Activated CD8-positive, alpha-beta T cell treated with anti-CD3 and anti-CD28 coated beads, Interleukin-2, amount 10 ng/mL, durations not matched to agents 7 days and 5 days (primary cell): ENCODE data around the gene C2orf81. TPM values are rescaled to one million over a fixed set of nuclear protein-coding genes. Genes with fewer than 3 reads are reported as not detected.
A peak's percentile ranks its signal among the peaks of the same experiment; 100 is the strongest.

ENCODE experiments used
- ATAC-seq: fragments of 150-1000 bp; cut with Tn5 transposase; one replicate; pipeline ENCODE4 v1.10.0; 2021; ENCODE audit warnings: moderate library complexity
- CTCF ChIA-PET: fragments of 350-600 bp; sonication (Branson Sonifier 250); formaldehyde crosslinking; loops from one replicate; lab custom pipeline; 2021; ENCODE audit warnings: antibody characterized with exemption; lab: Charles Lee
- POLR2A ChIA-PET: fragments of 350-600 bp; sonication (Branson Sonifier 250); formaldehyde crosslinking; loops from one replicate; lab custom pipeline; 2021; ENCODE audit warnings: antibody characterized with exemption; lab: Charles Lee
- DNase-seq: peaks from one replicate; pipeline ENCODE4 v3.0.0-alpha.2; 2020
- H3K27ac Mint-ChIP-seq: one replicate; pipeline ENCODE4 v1.8.0; 2021; ENCODE audit warnings: mild to moderate bottlenecking, mixed read lengths
- H3K27me3 Mint-ChIP-seq: one replicate; pipeline ENCODE4 v1.8.0; 2021; ENCODE audit warnings: low read depth, mixed read lengths
- H3K36me3 Mint-ChIP-seq: one replicate; pipeline ENCODE4 v1.8.0; 2021; ENCODE audit warnings: low read depth, mixed read lengths
- H3K4me1 Mint-ChIP-seq: one replicate; pipeline ENCODE4 v1.8.0; 2021; ENCODE audit warnings: low read depth, mixed read lengths
- H3K4me3 Mint-ChIP-seq: one replicate; pipeline ENCODE4 v1.8.0; 2021; ENCODE audit warnings: mild to moderate bottlenecking, mixed read lengths
- H3K9me3 Mint-ChIP-seq: one replicate; pipeline ENCODE4 v1.8.0; 2022; ENCODE audit warnings: mixed read lengths; ENCODE audit not compliant: insufficient read depth
- total RNA-seq, 2 experiments: library from RNA; stranded (reverse); gene quantifications; one replicate each; pipeline ENCODE4 v1.2.3, GENCODE V29; 2021

Gene C2orf81
- total RNA-seq, 2 experiments from 2014 or later = 1.5 TPM

- Mint-ChIP-seq H3K9me3 (no peaks in the 10 kb centered on the region), H3K27ac (no peak overlapping the region), H3K36me3 (peaks cover 3% of the 10 kb centered on the region), H3K4me1 (peaks cover 25% of the 10 kb centered on the region), H3K27me3 (no peaks in the 10 kb centered on the region), H3K4me3 (no peak overlapping the region)
- CTCF ChIA-PET = no interaction called here
- ATAC-seq = no peak
- POLR2A ChIA-PET = no interaction called here
- no peak for DNase-seq
These were observed 37.4 kb downstream of the C2orf81 start for GRCh38 chr2:74384051-74384450.

- POLR2A ChIA-PET = interaction anchor here (2.0 kb wide), 1 partner anchor 8 kb away, joined by 6 read pairs; no protein-coding TSS in a partner anchor
- CTCF ChIA-PET = interaction anchor here (2.0 to 2.5 kb wide), 2 partner anchors 9 to 48 kb away, joined by 6 to 25 read pairs; no protein-coding TSS in a partner anchor
- Mint-ChIP-seq H3K36me3 (peaks cover 6% of the 10 kb centered on the region), H3K4me1 (peaks cover 32% of the 10 kb centered on the region), H3K27ac (no peak overlapping the region), H3K9me3 (no peaks in the 10 kb centered on the region), H3K4me3 (no peak overlapping the region), H3K27me3 (no peaks in the 10 kb centered on the region)
- ATAC-seq = no peak
- no peak for DNase-seq
These were observed 38.2 kb downstream of the C2orf81 start for GRCh38 chr2:74383254-74383653.

GRCh38 chr2:74381751-74382150 lies 39.7 kb downstream of the C2orf81 start:
- peaks cover 32% of the 10 kb centered on the region for H3K4me1 Mint-ChIP-seq
- no peaks in the 10 kb centered on the region for H3K27me3 Mint-ChIP-seq
- peak overlapping the region; percentile 39 for H3K27ac Mint-ChIP-seq
- peaks cover 18% of the 10 kb centered on the region for H3K36me3 Mint-ChIP-seq
- no peak overlapping the region for H3K4me3 Mint-ChIP-seq
- ChIA-PET CTCF (interaction anchor here (0.7 to 2.5 kb wide), 4 partner anchors 10 to 203 kb away, joined by 3 to 25 read pairs (median 5); partner anchors contain the start of gene MOB1A), POLR2A (interaction anchor here (2.0 kb wide), 1 partner anchor 10 kb away, joined by 6 read pairs; no protein-coding TSS in a partner anchor)
- ATAC-seq (no peak), DNase-seq (no peak)
- no peaks in the 10 kb centered on the region for H3K9me3 Mint-ChIP-seq

GRCh38 chr2:74379851-74380789 lies 41.3 kb downstream of the C2orf81 start, which contains the start of gene DCTN1:
TSS of gene DCTN1 (minus strand) at chr2:74380311. CDS start at chr2:74380037, 274 bp downstream.
- no peaks in the 10 kb centered on the region for H3K9me3 Mint-ChIP-seq
- H3K27ac Mint-ChIP-seq = peak within 1 kb of the TSS; percentile 16
- ATAC-seq = peak; percentile 60
- CTCF ChIA-PET = interaction anchor here (0.8 to 1.7 kb wide), 3 partner anchors 12 to 130 kb away, joined by 4 to 11 read pairs (median 4); no protein-coding TSS in a partner anchor
- H3K36me3 Mint-ChIP-seq = peaks cover 27% of the 10 kb centered on the region
- no peak within 1 kb of the TSS for H3K4me3 Mint-ChIP-seq
- no peaks in the 10 kb centered on the region for H3K27me3 Mint-ChIP-seq
- peaks cover 45% of the 10 kb centered on the region for H3K4me1 Mint-ChIP-seq
- peak; percentile 32 for DNase-seq
- POLR2A ChIA-PET = interaction anchor here (0.7 kb wide), 1 partner anchor 182 kb away, joined by 3 read pairs; the partner anchor contains the start of gene MTHFD2

- no peak for ATAC-seq
- no peaks in the 10 kb centered on the region for H3K27me3 Mint-ChIP-seq
- CTCF ChIA-PET = no interaction called here
- peaks cover 51% of the 10 kb centered on the region for H3K4me1 Mint-ChIP-seq
- peaks cover 23% of the 10 kb centered on the region for H3K36me3 Mint-ChIP-seq
- POLR2A ChIA-PET = no interaction called here
- H3K4me3 Mint-ChIP-seq = no peak overlapping the region
- no peak for DNase-seq
- no peaks in the 10 kb centered on the region for H3K9me3 Mint-ChIP-seq
- no peak overlapping the region for H3K27ac Mint-ChIP-seq
These were observed 43.4 kb downstream of the C2orf81 start for GRCh38 chr2:74378007-74378406.

- Mint-ChIP-seq H3K36me3 (peaks cover 26% of the 10 kb centered on the region), H3K9me3 (no peaks in the 10 kb centered on the region), H3K27ac (peak overlapping the region; percentile 27), H3K4me1 (peaks cover 41% of the 10 kb centered on the region), H3K27me3 (no peaks in the 10 kb centered on the region), H3K4me3 (no peak overlapping the region)
- ChIA-PET POLR2A (interaction anchor here (0.7 kb wide), 1 partner anchor 530 kb away, joined by 3 read pairs; no protein-coding TSS in a partner anchor), CTCF (interaction anchor here (1.7 kb wide), 1 partner anchor 126 kb away, joined by 3 read pairs; no protein-coding TSS in a partner anchor)
- ATAC-seq = no peak
- no peak for DNase-seq
These were observed 45.6 kb downstream of the C2orf81 start for GRCh38 chr2:74375838-74376237.

- CTCF ChIA-PET = interaction anchor here (1.7 kb wide), 1 partner anchor 125 kb away, joined by 3 read pairs; no protein-coding TSS in a partner anchor
- peaks cover 34% of the 10 kb centered on the region for H3K36me3 Mint-ChIP-seq
- DNase-seq (no peak), ATAC-seq (no peak)
- peaks cover 30% of the 10 kb centered on the region for H3K4me1 Mint-ChIP-seq
- H3K27me3 Mint-ChIP-seq = no peaks in the 10 kb centered on the region
- POLR2A ChIA-PET = no interaction called here
- no peaks in the 10 kb centered on the region for H3K9me3 Mint-ChIP-seq
- H3K27ac Mint-ChIP-seq = peak overlapping the region; percentile 14
- no peak overlapping the region for H3K4me3 Mint-ChIP-seq
These were observed 46.8 kb downstream of the C2orf81 start for GRCh38 chr2:74374509-74375205.

- Mint-ChIP-seq H3K4me3 (no peak overlapping the region), H3K27me3 (no peaks in the 10 kb centered on the region), H3K36me3 (peaks cover 38% of the 10 kb centered on the region), H3K4me1 (peaks cover 25% of the 10 kb centered on the region), H3K9me3 (no peaks in the 10 kb centered on the region), H3K27ac (no peak overlapping the region)
- no peak for ATAC-seq
- ChIA-PET POLR2A (no interaction called here), CTCF (no interaction called here)
- DNase-seq = no peak
These were observed 47.4 kb downstream of the C2orf81 start for GRCh38 chr2:74373985-74374384.

GRCh38 chr2:74373221-74373676 lies 48.2 kb downstream of the C2orf81 start:
- Mint-ChIP-seq H3K9me3 (no peaks in the 10 kb centered on the region), H3K27ac (no peak overlapping the region), H3K36me3 (peaks cover 38% of the 10 kb centered on the region), H3K27me3 (no peaks in the 10 kb centered on the region), H3K4me1 (peaks cover 19% of the 10 kb centered on the region), H3K4me3 (no peak overlapping the region)
- POLR2A ChIA-PET = no interaction called here
- ATAC-seq (no peak), DNase-seq (no peak)
- CTCF ChIA-PET = interaction anchor here (1.1 to 1.3 kb wide), 2 partner anchors 39 to 124 kb away, joined by 3 read pairs; no protein-coding TSS in a partner anchor

- Mint-ChIP-seq H3K4me1 (peaks cover 19% of the 10 kb centered on the region), H3K9me3 (no peaks in the 10 kb centered on the region), H3K27me3 (no peaks in the 10 kb centered on the region), H3K27ac (no peak overlapping the region), H3K36me3 (peaks cover 35% of the 10 kb centered on the region), H3K4me3 (no peak overlapping the region)
- ATAC-seq (no peak), DNase-seq (no peak)
- ChIA-PET POLR2A (no interaction called here), CTCF (interaction anchor here (1.1 to 1.3 kb wide), 2 partner anchors 38 to 123 kb away, joined by 3 read pairs; no protein-coding TSS in a partner anchor)
These were observed 48.7 kb downstream of the C2orf81 start for GRCh38 chr2:74372674-74373073.

- ChIA-PET CTCF (no interaction called here), POLR2A (no interaction called here)
- no peaks in the 10 kb centered on the region for H3K27me3 Mint-ChIP-seq
- ATAC-seq = no peak
- no peak overlapping the region for H3K27ac Mint-ChIP-seq
- no peak overlapping the region for H3K4me3 Mint-ChIP-seq
- H3K9me3 Mint-ChIP-seq = no peaks in the 10 kb centered on the region
- H3K36me3 Mint-ChIP-seq = peaks cover 35% of the 10 kb centered on the region
- H3K4me1 Mint-ChIP-seq = peaks cover 15% of the 10 kb centered on the region
- no peak for DNase-seq
These were observed 50.0 kb downstream of the C2orf81 start for GRCh38 chr2:74371421-74371820.
